HG03469 (cell line): Measurements from ENCODE around the gene SPRING1.
"Not testable (repeated sequence)": the region's sequence is repeated elsewhere in the genome, so short reads cannot be mapped to it uniquely, and the experiment has no call there.

Experiments
- ATAC-seq: cut with Tn5 transposase; IDR thresholded peaks from one replicate; pipeline ENCODE4 v1.9.1; 2021; ENCODE audit warnings: mild to moderate bottlenecking, moderate library complexity, moderate number of reproducible peaks; ENCODE audit not compliant: unreplicated experiment

The SPRING1 gene

DNA sequence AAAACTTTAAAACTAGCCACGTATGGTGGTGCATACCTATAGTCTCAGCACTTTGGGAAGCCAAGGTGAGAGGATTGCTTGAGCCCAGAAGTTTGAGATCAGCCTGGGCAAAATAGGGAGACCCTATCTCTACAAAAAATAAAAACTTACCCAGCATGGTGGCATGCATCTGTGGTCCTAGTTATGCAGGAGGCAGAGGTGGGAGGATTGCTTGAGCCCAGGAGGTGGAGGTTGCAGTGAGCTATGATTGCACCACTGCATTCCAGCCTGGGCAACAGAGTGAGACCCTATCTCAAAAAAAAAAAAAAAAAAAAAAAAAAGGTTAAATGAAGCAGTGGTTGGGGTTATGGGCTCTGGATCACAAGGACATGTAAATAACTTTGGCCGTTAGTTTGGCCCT lies 4.9 kb upstream of the SPRING1 start:
- not testable (repeated sequence) for ATAC-seq

- ATAC-seq = no peak
Observed at GRCh38 chr12:116739381-116739887, 1.6 kb upstream of the SPRING1 start.

GRCh38 chr12:116736962-116737773 lies 701 bp downstream of the SPRING1 start:
- no peak for ATAC-seq

GRCh38 chr12:116735951-116736599 lies 1.8 kb downstream of the SPRING1 start:
- no peak for ATAC-seq

GRCh38 chr12:116735084-116735483 lies 2.8 kb downstream of the SPRING1 start:
- no peak for ATAC-seq

DNA sequence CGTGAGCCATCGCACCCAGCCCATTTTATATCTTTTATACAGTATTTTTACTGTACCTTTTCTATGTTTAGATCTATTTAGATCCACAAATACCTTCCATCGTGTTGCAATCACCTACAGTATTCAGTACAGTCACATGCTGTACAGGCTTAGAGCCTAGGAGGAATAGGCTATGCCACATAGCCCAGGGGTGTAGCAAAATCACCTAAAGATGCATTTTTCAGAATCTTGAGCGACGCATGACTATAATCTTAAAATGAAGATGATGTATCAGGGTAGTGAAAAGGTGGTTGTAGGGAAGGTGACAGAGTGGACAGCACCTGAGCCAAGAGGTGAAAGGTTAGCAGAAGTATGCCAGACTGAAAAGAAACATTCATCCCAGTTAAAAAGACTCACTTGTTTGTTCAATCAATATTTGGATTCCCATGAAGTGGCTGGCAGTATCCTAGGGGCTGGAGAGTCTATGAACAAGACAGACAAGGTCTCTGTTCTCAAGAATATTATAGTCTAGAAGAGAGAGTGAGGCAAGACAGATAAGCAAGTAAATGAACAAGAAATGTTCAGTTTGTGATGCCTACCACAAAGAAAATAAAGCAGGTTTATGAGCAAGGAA lies 3.6 kb downstream of the SPRING1 start:
- ATAC-seq = no peak

DNA sequence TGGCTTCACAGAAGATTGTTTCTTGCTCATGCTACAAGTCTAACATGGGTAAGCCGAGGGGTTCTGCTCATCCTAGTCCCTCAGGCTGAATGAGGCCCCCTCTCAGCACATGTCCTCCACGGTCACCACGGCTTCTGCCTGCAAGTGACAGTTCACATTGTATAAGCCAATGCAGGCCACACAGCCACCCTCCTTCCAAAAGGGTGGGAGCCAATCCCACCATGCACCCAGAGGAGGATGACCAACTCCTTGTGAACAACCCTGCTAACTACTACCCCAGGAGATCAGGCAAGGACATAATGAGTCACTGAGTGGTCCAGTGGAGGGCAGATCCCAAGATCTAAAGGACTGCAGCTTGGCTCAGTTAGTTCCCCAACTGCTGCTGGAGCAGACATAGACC lies 6.1 kb downstream of the SPRING1 start:
- no peak for ATAC-seq

DNA sequence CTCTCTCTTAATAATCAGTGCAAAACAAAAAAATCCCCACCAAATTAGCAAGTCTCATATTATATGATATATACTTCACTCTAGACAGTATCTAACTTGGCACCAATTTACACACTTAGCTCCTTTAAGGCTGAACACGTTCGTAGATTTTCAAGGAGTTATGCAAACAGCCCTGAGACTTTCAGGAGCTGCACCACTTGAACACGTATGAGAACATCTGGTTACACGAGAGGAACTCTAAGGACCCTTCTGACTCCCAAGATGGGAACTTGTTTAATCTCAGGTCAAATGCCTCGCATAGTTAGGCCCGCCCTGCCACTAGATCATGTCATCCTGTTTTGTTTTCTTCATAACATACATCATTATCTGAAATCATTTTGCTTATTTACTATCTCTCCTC lies 10.0 kb downstream of the SPRING1 start:
- no peak for ATAC-seq

DNA sequence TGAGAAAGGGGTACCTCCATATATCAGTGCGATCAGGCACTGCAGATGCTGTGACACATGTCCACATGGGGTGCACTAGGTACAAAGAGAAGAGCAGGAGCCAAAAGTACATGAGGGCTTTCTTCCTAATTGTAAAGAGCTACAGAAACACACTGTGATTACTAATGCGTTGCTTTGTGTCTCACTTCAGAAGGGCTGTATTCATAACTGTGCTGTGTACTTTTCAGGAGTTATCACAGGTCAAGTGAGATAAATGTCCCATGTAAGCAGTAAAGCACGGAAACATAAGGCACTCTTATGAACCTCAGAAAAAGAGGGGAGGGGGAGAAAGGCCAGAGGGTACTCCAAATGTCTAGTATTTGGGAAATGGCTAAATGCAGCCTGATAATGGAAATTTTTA lies 10.6 kb downstream of the SPRING1 start:
- ATAC-seq = no peak

- ATAC-seq = no peak
Observed at GRCh38 chr12:116726694-116727093, 11.2 kb downstream of the SPRING1 start.

- no peak for ATAC-seq
Observed at GRCh38 chr12:116722245-116722644, 15.6 kb downstream of the SPRING1 start.

DNA sequence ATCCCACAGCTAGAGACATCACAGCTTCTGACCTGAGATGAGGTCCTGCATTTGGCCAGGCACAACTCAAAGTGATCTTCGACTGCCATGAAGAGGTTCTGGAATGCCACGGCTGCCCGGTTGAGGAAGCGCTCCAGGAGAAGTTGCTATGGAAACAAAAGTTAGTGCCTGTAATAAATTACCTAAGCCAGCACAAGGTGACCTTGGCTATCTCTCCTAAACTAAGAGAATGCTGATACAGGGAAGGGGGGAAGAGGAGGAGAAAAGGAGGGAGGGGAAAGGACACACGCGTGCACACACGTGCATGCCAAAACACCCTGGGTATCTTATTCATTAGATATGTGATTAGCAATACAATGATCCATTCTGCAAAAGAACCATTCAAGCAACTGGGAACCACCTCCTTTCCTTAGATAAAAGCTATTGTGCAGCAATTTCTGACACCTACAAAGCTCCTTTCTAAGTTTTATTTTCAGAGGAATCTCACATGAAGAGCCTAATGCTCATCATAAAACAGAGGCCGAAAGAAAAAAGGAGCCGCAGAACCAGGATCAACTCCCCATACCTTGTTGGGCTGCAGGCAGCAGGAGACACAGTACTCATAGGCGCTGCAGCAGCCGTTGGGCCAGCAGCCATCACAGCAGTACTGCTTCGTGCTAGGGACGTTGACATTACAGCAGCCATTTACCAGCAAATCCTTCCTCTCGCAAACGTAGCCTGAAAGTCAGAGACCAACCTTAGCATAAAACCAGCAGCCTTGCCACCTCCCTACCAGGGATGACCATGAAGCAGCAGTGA lies 17.9 kb downstream of the SPRING1 start:
- no peak for ATAC-seq

- no peak for ATAC-seq
Observed at GRCh38 chr12:116718655-116719454, 19.0 kb downstream of the SPRING1 start.

DNA sequence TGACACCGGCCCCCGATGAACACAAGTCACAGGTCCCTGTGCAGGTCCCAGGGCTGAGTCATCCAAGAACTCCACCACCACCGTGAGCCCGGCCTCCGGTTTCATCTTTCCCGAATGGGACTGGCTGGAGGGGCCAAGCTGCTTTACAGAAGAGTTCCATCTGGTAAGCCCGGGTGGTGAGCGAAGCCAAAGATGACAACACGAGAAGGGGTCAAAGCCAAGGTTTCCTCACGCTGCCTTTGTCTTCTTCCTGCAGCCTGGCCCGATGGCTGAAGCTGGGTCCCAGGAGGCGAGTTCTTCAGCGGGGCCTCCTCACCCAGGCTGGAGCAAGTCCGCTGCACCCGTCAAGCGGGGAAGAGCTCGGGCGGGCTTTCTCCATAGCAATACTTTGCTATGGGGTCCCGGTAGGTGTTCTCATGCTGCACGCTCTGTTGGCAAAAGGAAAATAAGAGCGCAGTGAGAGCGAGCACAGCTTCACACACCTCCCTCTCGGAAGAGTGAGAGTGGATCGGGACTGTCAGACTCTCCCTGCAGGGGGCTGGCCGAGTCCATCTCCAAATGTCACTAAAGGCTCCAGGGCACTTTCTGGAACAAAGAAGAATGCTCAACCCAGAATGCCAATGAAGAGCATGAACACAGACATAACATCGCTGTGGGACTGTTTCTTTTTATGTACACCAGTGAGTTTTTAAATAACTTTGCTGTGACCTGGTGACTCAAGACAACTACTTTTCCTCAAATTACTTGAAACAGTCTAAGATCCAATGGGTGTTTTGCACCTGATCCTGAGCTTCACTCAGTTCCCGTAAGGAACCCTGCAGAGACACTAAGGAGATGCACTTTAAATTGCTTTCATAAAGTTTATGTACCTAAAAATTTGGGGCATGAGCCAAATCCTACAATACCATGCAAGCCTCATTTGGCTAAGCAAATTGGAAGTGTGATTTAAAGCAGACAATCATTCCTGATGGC lies 20.1 kb downstream of the SPRING1 start:
- no peak for ATAC-seq

GRCh38 chr12:116714175-116714574 lies 23.7 kb downstream of the SPRING1 start:
- ATAC-seq = no peak

DNA sequence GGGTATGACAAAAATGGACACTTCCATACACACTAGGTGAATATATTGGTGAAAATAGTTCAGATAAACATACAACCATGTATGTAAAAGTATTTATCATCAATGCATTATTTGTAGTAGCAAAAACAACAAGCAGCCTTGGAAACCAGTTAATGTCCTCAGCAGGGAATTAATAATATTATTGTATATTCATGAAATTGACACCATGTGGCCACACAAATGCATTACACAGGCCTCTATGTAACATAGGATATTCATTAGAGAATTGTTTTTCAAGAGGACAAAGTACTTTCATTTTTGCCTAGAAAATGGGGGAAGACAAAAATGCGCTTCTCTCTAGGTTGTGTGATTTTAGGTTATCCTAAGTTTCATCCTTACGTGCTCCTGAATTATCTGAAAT lies 24.3 kb downstream of the SPRING1 start:
- ATAC-seq = no peak

DNA sequence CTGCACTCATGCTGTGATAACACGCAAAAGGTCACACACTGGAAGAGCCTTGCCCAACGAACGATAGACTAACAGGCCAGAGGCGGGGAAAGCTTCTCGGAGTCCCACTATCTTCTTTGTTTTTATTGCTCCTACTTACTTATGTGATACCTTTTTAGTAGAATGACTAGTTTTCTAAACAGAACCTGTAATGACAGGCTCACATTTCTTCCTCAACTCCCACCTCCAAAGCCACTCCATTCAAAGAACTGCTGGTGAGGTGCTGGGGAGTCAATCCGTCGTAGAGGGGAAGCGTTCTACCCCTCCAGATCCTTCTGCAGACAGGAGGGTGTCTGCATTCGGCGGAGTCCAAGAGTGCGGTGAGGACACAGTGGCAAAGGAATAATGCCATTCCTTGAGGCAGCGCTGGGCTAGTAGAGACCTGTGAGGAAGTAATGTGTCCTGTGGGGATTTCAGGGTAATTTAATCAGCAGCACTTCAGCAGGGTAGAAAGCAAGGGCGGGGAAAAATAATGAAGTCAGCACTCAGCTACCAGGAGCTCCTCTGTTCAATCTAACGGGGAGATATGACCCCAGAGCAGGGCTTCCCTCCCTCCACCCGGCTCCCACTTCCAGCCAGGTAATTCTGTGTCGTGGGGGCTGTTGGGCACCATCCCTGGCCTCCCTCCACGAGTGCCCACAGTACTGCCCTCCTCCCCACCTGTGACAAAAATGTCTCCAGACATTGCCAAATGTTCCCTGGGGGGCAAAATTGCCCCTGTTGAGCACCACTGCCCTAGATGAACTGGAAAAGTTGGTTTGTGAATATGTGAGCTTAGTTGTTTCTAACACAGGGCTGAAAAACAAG lies 25.2 kb downstream of the SPRING1 start:
- ATAC-seq = no peak
